H9 (cell line): ENCODE results near the gene DMRT1. TPM values are rescaled to one million over a fixed set of nuclear protein-coding genes. Genes with fewer than 3 reads are reported as not detected.

Experiments used
- DNase-seq: peaks from one replicate; pipeline ENCODE4 v3.0.0-alpha.2; 2017
- H2AFZ ChIP-seq: one replicate; pipeline ENCODE4 v1.6.1; 2013; ENCODE audit warnings: mild to moderate bottlenecking, low read length, control low read depth, moderate library complexity
- H2AK5ac ChIP-seq: 2 replicates; pipeline ENCODE4 v1.6.1; 2013; ENCODE audit warnings: low read length, control low read depth, mixed read lengths; ENCODE audit not compliant: insufficient read length
- H2BK120ac ChIP-seq: one replicate; pipeline ENCODE4 v1.6.1; 2013; ENCODE audit warnings: low read depth, mild to moderate bottlenecking, low read length, control low read depth, inconsistent platforms; ENCODE audit not compliant: poor library complexity, severe bottlenecking
- H2BK12ac ChIP-seq: 2 replicates; pipeline ENCODE4 v1.6.1; 2013; ENCODE audit warnings: low read length, control low read depth, mixed read lengths, low read depth; ENCODE audit not compliant: insufficient read length
- H2BK15ac ChIP-seq: 2 replicates; pipeline ENCODE4 v1.6.1; 2013; ENCODE audit warnings: low read depth, low read length, control low read depth
- H2BK20ac ChIP-seq: one replicate; pipeline ENCODE4 v1.6.1; 2013; ENCODE audit warnings: low read depth, mild to moderate bottlenecking, low read length, control low read depth, inconsistent platforms; ENCODE audit not compliant: poor library complexity, severe bottlenecking
- H2BK5ac ChIP-seq: 2 replicates; pipeline ENCODE4 v1.6.1; 2013; ENCODE audit warnings: low read length, control low read depth, mixed read lengths; ENCODE audit not compliant: insufficient read length
- H3K14ac ChIP-seq: 2 replicates; pipeline ENCODE4 v1.6.1; 2013; ENCODE audit warnings: low read length, control low read depth; ENCODE audit not compliant: insufficient read depth
- H3K18ac ChIP-seq: 2 replicates; pipeline ENCODE4 v1.6.1; 2013; ENCODE audit warnings: low read depth, mild to moderate bottlenecking, mixed read lengths, low read length, control low read depth; ENCODE audit not compliant: insufficient read length
- H3K23ac ChIP-seq: 2 replicates; pipeline ENCODE4 v1.6.1; 2013; ENCODE audit warnings: low read length, control low read depth, mixed read lengths, low read depth; ENCODE audit not compliant: insufficient read length
- H3K23me2 ChIP-seq: 2 replicates; pipeline ENCODE4 v1.6.1; 2013; ENCODE audit warnings: low read depth, mild to moderate bottlenecking, mixed read lengths, low read length, control low read depth; ENCODE audit not compliant: insufficient read length, poor library complexity, severe bottlenecking
- H3K27ac ChIP-seq: 2 replicates; pipeline ENCODE4 v1.5.1; 2013; ENCODE audit warnings: low read length, control low read depth, mixed read lengths, low read depth; ENCODE audit not compliant: insufficient read length
- H3K27me3 ChIP-seq: 2 replicates; pipeline ENCODE4 v1.6.1; 2013; ENCODE audit warnings: low read length, control low read depth, inconsistent platforms; ENCODE audit not compliant: insufficient read depth
- H3K4ac ChIP-seq: 2 replicates; pipeline ENCODE4 v1.6.1; 2013; ENCODE audit warnings: low read depth, mild to moderate bottlenecking, control low read depth, inconsistent platforms, low read length, moderate library complexity
- H3K4me1 ChIP-seq: 2 replicates; pipeline ENCODE4 v1.6.1; 2013; ENCODE audit warnings: low read length, control low read depth, inconsistent platforms; ENCODE audit not compliant: insufficient read depth
- H3K4me2 ChIP-seq: 2 replicates; pipeline ENCODE4 v1.6.1; 2013; ENCODE audit warnings: low read length, control low read depth, mixed read lengths; ENCODE audit not compliant: insufficient read length, insufficient read depth
- H3K56ac ChIP-seq: 2 replicates; pipeline ENCODE4 v1.6.1; 2013; ENCODE audit warnings: low read depth, mild to moderate bottlenecking, mixed read lengths, low read length, control low read depth; ENCODE audit not compliant: insufficient read length
- H3K79me1 ChIP-seq: 2 replicates; pipeline ENCODE4 v1.6.1; 2013; ENCODE audit warnings: low read depth, mild to moderate bottlenecking, moderate library complexity, low read length, control low read depth, inconsistent platforms; ENCODE audit not compliant: insufficient read depth, poor library complexity, severe bottlenecking
- H3K79me2 ChIP-seq: 2 replicates; pipeline ENCODE4 v1.6.1; 2013; ENCODE audit warnings: low read length, control low read depth, inconsistent platforms; ENCODE audit not compliant: insufficient read depth
- H3K9ac ChIP-seq: 2 replicates; pipeline ENCODE4 v1.6.1; 2013; ENCODE audit warnings: low read length, control low read depth, mixed read lengths; ENCODE audit not compliant: insufficient read length; ENCODE audit errors: extremely low read depth
- H3K9me3 ChIP-seq: one replicate; pipeline ENCODE4 v1.6.1; 2013; ENCODE audit warnings: low read depth, low read length, inconsistent platforms; ENCODE audit not compliant: control insufficient read depth
- H3T11ph ChIP-seq: one replicate; pipeline ENCODE4 v1.6.1; 2013; ENCODE audit warnings: mild to moderate bottlenecking, low read length, control low read depth, inconsistent platforms
- H4K20me1 ChIP-seq: one replicate; pipeline ENCODE4 v1.6.1; 2013; ENCODE audit not compliant: control insufficient read depth, insufficient read length, insufficient read depth
- H4K5ac ChIP-seq: 2 replicates; pipeline ENCODE4 v1.6.1; 2013; ENCODE audit warnings: low read depth, mild to moderate bottlenecking, mixed read lengths, low read length, control low read depth; ENCODE audit not compliant: insufficient read length
- H4K8ac ChIP-seq: replicated peaks from 2 replicates; pipeline ENCODE4 v1.6.1; 2013; ENCODE audit warnings: low read length, control low read depth, mixed read lengths, low read depth; ENCODE audit not compliant: insufficient read length
- H4K91ac ChIP-seq: 2 replicates; pipeline ENCODE4 v1.6.1; 2013; ENCODE audit warnings: low read depth, mild to moderate bottlenecking, moderate library complexity, mixed read lengths, low read length, control low read depth; ENCODE audit not compliant: insufficient read length
- H3K27ac Mint-ChIP-seq, 3 experiments: 2 replicates in 2 of 3; 3 replicates in 1 of 3; pipeline ENCODE4 v1.8.0; 2020 to 2021; ENCODE audit warnings: mixed read lengths in 3 of 3, mild to moderate bottlenecking in 1 of 3, moderate library complexity in 1 of 3
- H3K27me3 Mint-ChIP-seq: 2 replicates; pipeline ENCODE4 v1.8.0; 2021; ENCODE audit warnings: low read depth, mild to moderate bottlenecking, moderate library complexity, mixed read lengths
- H3K36me3 Mint-ChIP-seq, 3 experiments: 2 replicates in 2 of 3; 3 replicates in 1 of 3; pipeline ENCODE4 v1.8.0; 2020 to 2021; ENCODE audit warnings: low read depth in 3 of 3, mixed read lengths in 3 of 3; ENCODE audit not compliant: insufficient read depth in 1 of 3
- H3K4me1 Mint-ChIP-seq, 2 experiments: 2 replicates each; pipeline ENCODE4 v1.8.0; 2020; ENCODE audit warnings: mixed read lengths in 2 of 2
- H3K4me3 Mint-ChIP-seq, 2 experiments: 2 replicates in 1 of 2; 3 replicates in 1 of 2; pipeline ENCODE4 v1.8.0; 2020 to 2021; ENCODE audit warnings: mild to moderate bottlenecking in 2 of 2, mixed read lengths in 2 of 2, moderate library complexity in 1 of 2
- H3K9me3 Mint-ChIP-seq, 2 experiments: 2 replicates in 1 of 2; 3 replicates in 1 of 2; pipeline ENCODE4 v1.8.0; 2020; ENCODE audit warnings: mild to moderate bottlenecking in 2 of 2, mixed read lengths in 2 of 2, moderate library complexity in 1 of 2
- CTCF ChIP-seq: fragments of 200-600 bp; sonication (generic); conservative IDR thresholded peaks from 3 replicates; pipeline ENCODE4 v1.8.0; 2021; ENCODE audit warnings: antibody characterized with exemption, mild to moderate bottlenecking
- WGBS: extraction: QIAGEN DNeasy Blood & Tissue Kit; methylation state at CpG from one replicate; pipeline ENCODE4 v1.1.7; 2013; ENCODE audit warnings: missing lambda C conversion rate, low lambda C conversion rate, mixed read lengths; ENCODE audit not compliant: insufficient read length; ENCODE audit errors: extremely low coverage; 5-methylcytosine and 5-hydroxymethylcytosine counted together
- total RNA-seq: library from RNA; stranded (reverse); gene quantifications from 2 replicates; pipeline ENCODE4 v1.2.1, GENCODE V29; 2021

DMRT1 gene
- total RNA-seq, 1 experiment from 2014 or later, result not detected

- H3K23ac ChIP-seq, result no peak overlapping the region
- H4K91ac ChIP-seq, result no peak overlapping the region
- H2BK5ac ChIP-seq, result no peak overlapping the region
- no peaks in the 10 kb centered on the region for H3K36me3 Mint-ChIP-seq
- H2BK12ac ChIP-seq, result no peak overlapping the region
- H2AFZ ChIP-seq, result no peak overlapping the region
- no peak for DNase-seq
- no peaks in the 10 kb centered on the region for H3K27me3 ChIP-seq
- no peak overlapping the region for H4K8ac ChIP-seq
- H2AK5ac ChIP-seq, result no peak overlapping the region
- H3K27ac Mint-ChIP-seq, result no peak overlapping the region
- no CpG with 5 or more reads among the region's 4 CpGs for WGBS
- no peak overlapping the region for H3K14ac ChIP-seq
- H4K20me1 ChIP-seq, result no peaks in the 10 kb centered on the region
- H3K79me1 ChIP-seq, result no peaks in the 10 kb centered on the region
- no peaks in the 10 kb centered on the region for H3K9me3 Mint-ChIP-seq
- H3K4me1 ChIP-seq, result no peaks in the 10 kb centered on the region
- no peaks in the 10 kb centered on the region for H3K79me2 ChIP-seq
- H3K9me3 ChIP-seq, result no peaks in the 10 kb centered on the region
- H2BK120ac ChIP-seq, result no peak overlapping the region
- H3K18ac ChIP-seq, result no peak overlapping the region
- no peak overlapping the region for H3K56ac ChIP-seq
- no peak overlapping the region for H3K9ac ChIP-seq
- peaks cover 0 to 10% of the 10 kb centered on the region in 2 experiments; a peak in 2 of 4 replicates for H3K4me1 Mint-ChIP-seq
- no peak overlapping the region for H3K4me3 Mint-ChIP-seq
- H3K27me3 Mint-ChIP-seq, result peaks cover 28% of the 10 kb centered on the region
- no peak overlapping the region for H2BK15ac ChIP-seq
- no peak overlapping the region for H3K4ac ChIP-seq
- H4K5ac ChIP-seq, result no peak overlapping the region
- no peak overlapping the region for H3T11ph ChIP-seq
- H3K27ac ChIP-seq, result no peak overlapping the region
- TF ChIP-seq CTCF, result no peak
- no peak overlapping the region for H2BK20ac ChIP-seq
- no peak overlapping the region for H3K4me2 ChIP-seq
- no peaks in the 10 kb centered on the region for H3K23me2 ChIP-seq
Observed at GRCh38 chr9:952546-952945, 111.0 kb downstream of the DMRT1 start.
